B cell (primary cell): ENCODE results near the gene GABRE.

Source experiments
- EZH2 ChIP-seq: IDR thresholded peaks from 2 replicates; pipeline ENCODE4 v1.6.1; 2012; ENCODE audit warnings: borderline replicate concordance, low read depth, mild to moderate bottlenecking, moderate library complexity, low read length; ENCODE audit not compliant: insufficient read depth, poor library complexity, severe bottlenecking
- TF ChIP-seq, protein P1 (sequence below): fragments of 200-600 bp; IDR thresholded peaks from one replicate; pipeline ENCODE4 v1.8.0; 2022; ENCODE audit warnings: antibody characterized with exemption, mild to moderate bottlenecking

DNA sequence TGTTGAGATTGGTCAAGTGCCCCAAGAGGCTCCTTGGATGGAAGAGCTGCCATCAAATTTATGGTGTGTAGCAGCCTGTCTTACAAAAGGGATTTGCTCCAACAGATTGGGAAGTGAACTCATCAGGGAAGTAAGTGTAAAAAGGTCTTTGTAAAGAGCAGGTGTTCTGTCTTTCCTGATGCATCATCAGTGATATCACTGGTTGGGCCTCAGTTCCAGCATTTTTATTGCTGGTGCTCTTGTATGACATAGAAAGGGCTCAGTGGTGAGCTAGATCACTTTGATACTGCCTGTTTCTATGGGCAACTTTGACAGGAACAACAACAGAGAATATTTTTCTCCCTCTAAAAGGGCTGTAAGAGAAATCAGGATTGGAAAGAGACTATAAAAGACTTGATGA, 8.7 kb upstream of the GABRE start:
- TF ChIP-seq, protein P1, sequence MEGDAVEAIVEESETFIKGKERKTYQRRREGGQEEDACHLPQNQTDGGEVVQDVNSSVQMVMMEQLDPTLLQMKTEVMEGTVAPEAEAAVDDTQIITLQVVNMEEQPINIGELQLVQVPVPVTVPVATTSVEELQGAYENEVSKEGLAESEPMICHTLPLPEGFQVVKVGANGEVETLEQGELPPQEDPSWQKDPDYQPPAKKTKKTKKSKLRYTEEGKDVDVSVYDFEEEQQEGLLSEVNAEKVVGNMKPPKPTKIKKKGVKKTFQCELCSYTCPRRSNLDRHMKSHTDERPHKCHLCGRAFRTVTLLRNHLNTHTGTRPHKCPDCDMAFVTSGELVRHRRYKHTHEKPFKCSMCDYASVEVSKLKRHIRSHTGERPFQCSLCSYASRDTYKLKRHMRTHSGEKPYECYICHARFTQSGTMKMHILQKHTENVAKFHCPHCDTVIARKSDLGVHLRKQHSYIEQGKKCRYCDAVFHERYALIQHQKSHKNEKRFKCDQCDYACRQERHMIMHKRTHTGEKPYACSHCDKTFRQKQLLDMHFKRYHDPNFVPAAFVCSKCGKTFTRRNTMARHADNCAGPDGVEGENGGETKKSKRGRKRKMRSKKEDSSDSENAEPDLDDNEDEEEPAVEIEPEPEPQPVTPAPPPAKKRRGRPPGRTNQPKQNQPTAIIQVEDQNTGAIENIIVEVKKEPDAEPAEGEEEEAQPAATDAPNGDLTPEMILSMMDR = no peak
- no peak for TF ChIP-seq EZH2
